Measurements from ENCODE around the gene FOXK2.
"Not testable (repeated sequence)": the region's sequence is repeated elsewhere in the genome, so short reads cannot be mapped to it uniquely, and the experiment has no call there.

Gene FOXK2

DNA sequence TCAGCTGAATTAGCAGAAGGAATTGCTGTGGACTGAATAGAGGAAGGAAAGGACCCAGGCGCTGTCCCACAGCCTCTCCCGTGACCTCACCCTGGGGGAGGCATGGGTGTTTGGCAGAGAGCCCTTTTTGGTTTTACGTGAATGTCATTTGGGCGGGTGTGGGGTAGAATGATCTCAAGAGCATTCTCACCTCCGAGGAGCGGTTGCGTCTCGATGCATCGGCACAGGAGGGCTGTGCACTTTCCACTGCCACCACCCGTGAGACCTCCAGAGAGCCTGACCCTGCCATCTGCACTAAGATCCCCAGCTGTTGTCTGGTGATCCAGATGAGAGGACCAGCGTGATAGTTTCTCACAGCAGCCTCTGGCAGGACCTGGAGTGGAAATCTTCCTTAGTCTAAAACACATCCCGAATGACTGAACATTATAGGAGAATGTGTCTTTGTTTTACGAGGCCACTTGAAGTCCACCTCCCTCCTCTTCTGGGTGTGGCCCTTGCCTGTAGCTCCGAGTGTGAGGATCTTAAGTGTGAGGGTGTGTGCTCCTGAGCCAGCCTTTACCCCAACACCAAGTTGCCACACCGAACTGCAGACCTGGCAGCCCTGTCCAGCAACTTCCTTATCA, 29.3 kb downstream of the FOXK2 start:
- peak overlapping the region in 1 of 2 donors; percentile 43 for H3K9ac ChIP-seq (ENCODE audit: low read depth in 1 of 2, low read length in 2 of 2)

GRCh38 chr17:82551779-82552457, 32.4 kb downstream of the FOXK2 start:
- no peak overlapping the region for H3K9ac ChIP-seq (ENCODE audit: low read depth in 1 of 2, low read length in 2 of 2)
- H3K4me1 ChIP-seq (ENCODE audit: control insufficient read depth in 1 of 2, insufficient read depth in 2 of 2, low read length in 2 of 2) = peaks cover 33 to 34% of the 10 kb centered on the region in 2 donors

More for the DNA sequence above, 29.3 kb downstream of the FOXK2 start:
- peak overlapping the region in 1 of 2 donors; percentile 11 for H3K4me3 ChIP-seq (ENCODE audit: low read depth in 1 of 2, low read length in 2 of 2)
- H3K27ac ChIP-seq (ENCODE audit: low read depth, low read length) = no peak overlapping the region
- no peaks in the 10 kb centered on the region for H3K36me3 ChIP-seq (ENCODE audit: control insufficient read depth in 1 of 2, insufficient read depth in 2 of 2, low read length in 2 of 2)
- no peaks in the 10 kb centered on the region for H3K27me3 ChIP-seq (ENCODE audit: control insufficient read depth in 1 of 2, insufficient read depth in 2 of 2, low read length in 2 of 2)
- H3K4me1 ChIP-seq (ENCODE audit: control insufficient read depth in 1 of 2, insufficient read depth in 2 of 2, low read length in 2 of 2) = peaks cover 28 to 31% of the 10 kb centered on the region in 2 donors
- H3K9me3 ChIP-seq (ENCODE audit: control insufficient read depth in 1 of 2, low read length in 2 of 2) = no peaks in the 10 kb centered on the region

GRCh38 chr17:82552580-82552979, 33.0 kb downstream of the FOXK2 start:
- Histone ChIP-seq H3K27me3 (ENCODE audit: control insufficient read depth in 1 of 2, insufficient read depth in 2 of 2, low read length in 2 of 2) (no peaks in the 10 kb centered on the region), H3K4me1 (ENCODE audit: control insufficient read depth in 1 of 2, insufficient read depth in 2 of 2, low read length in 2 of 2) (peaks cover 32 to 33% of the 10 kb centered on the region in 2 donors)

More at GRCh38 chr17:82551779-82552457, 32.4 kb downstream of the FOXK2 start:
- H3K36me3 ChIP-seq (ENCODE audit: control insufficient read depth in 1 of 2, insufficient read depth in 2 of 2, low read length in 2 of 2) = no peaks in the 10 kb centered on the region
- H3K27ac ChIP-seq (ENCODE audit: low read depth, low read length) = no peak overlapping the region
- no peak overlapping the region for H3K4me3 ChIP-seq (ENCODE audit: low read depth in 1 of 2, low read length in 2 of 2)
- no peaks in the 10 kb centered on the region for H3K9me3 ChIP-seq (ENCODE audit: control insufficient read depth in 1 of 2, low read length in 2 of 2)
- no peaks in the 10 kb centered on the region for H3K27me3 ChIP-seq (ENCODE audit: control insufficient read depth in 1 of 2, insufficient read depth in 2 of 2, low read length in 2 of 2)

DNA sequence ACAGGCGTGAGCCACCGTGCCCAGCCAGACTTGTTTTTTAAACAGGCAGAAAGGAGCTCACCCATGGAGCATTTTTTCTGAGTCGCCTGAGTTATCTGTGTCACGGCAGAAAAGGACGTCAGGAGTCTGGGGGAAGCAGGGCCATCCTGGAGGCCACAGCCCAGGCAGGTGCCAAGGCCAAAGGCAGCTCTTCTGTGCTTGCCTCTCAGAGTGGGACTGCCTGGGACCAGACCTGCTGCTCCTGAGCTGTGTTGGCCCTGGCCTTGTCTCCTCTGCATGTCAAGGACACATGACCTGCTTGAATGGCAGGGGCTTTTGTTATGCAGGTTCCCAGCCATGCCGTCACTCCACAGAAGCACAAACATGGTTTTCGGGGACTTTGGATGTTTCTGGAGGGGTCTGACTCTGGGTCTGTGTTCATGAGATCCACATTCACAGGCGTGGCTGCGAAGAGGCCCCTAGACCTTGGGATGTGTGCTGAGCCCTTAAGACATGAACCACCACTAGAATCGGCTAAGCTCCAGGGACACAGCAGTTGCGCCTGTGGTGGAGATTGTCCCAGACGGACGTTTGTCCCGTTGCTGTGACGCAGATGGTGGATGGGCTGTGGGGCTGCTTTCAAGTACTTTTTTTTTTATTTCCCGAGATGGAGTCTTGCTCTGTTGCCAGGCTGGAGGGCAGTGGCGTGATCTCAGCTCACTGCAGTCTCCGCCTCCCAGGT, 33.8 kb downstream of the FOXK2 start:
- Histone ChIP-seq H3K4me1 (ENCODE audit: control insufficient read depth in 1 of 2, insufficient read depth in 2 of 2, low read length in 2 of 2) (peaks cover 25 to 29% of the 10 kb centered on the region in 2 donors), H3K27ac (ENCODE audit: low read depth, low read length) (no peak overlapping the region), H3K9ac (ENCODE audit: low read depth in 1 of 2, low read length in 2 of 2) (no peak overlapping the region), H3K9me3 (ENCODE audit: control insufficient read depth in 1 of 2, low read length in 2 of 2) (no peaks in the 10 kb centered on the region), H3K36me3 (ENCODE audit: control insufficient read depth in 1 of 2, insufficient read depth in 2 of 2, low read length in 2 of 2) (no peaks in the 10 kb centered on the region), H3K4me3 (ENCODE audit: low read depth in 1 of 2, low read length in 2 of 2) (no peak overlapping the region), H3K27me3 (ENCODE audit: control insufficient read depth in 1 of 2, insufficient read depth in 2 of 2, low read length in 2 of 2) (no peaks in the 10 kb centered on the region)

More at GRCh38 chr17:82552580-82552979, 33.0 kb downstream of the FOXK2 start:
- Histone ChIP-seq H3K9ac (ENCODE audit: low read depth in 1 of 2, low read length in 2 of 2) (no peak overlapping the region), H3K36me3 (ENCODE audit: control insufficient read depth in 1 of 2, insufficient read depth in 2 of 2, low read length in 2 of 2) (no peaks in the 10 kb centered on the region), H3K9me3 (ENCODE audit: control insufficient read depth in 1 of 2, low read length in 2 of 2) (no peaks in the 10 kb centered on the region), H3K27ac (ENCODE audit: low read depth, low read length) (no peak overlapping the region), H3K4me3 (ENCODE audit: low read depth in 1 of 2, low read length in 2 of 2) (no peak overlapping the region)

DNA sequence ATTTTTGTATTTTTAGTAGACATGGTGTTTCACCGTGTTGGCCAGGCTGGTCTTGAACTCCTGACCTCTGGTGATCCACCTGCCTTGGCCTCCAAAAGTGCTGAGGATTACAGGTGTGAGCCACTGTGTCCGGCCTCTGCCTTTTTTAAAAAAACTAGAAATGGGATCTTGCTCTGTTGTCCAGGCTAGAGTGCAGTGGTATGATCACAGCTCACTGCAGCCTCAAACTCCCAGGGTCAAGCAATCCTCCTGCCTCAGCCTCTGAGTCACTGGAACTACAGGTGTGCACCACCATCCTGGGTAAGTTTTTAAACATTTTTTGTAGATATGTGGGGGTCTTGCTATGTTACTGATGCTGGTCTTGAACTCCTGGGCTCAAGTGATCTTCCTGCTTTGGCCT, 38.0 kb downstream of the FOXK2 start:
- H3K27ac ChIP-seq (ENCODE audit: low read depth, low read length); H3K9me3 ChIP-seq (ENCODE audit: control insufficient read depth in 1 of 2, low read length in 2 of 2); H3K4me3 ChIP-seq (ENCODE audit: low read depth in 1 of 2, low read length in 2 of 2); H3K36me3 ChIP-seq (ENCODE audit: control insufficient read depth in 1 of 2, insufficient read depth in 2 of 2, low read length in 2 of 2); H3K27me3 ChIP-seq (ENCODE audit: control insufficient read depth in 1 of 2, insufficient read depth in 2 of 2, low read length in 2 of 2); H3K9ac ChIP-seq (ENCODE audit: low read depth in 1 of 2, low read length in 2 of 2): not testable (repeated sequence)
- H3K4me1 ChIP-seq (ENCODE audit: control insufficient read depth in 1 of 2, insufficient read depth in 2 of 2, low read length in 2 of 2) = peaks cover 33 to 36% of the 10 kb centered on the region in 2 donors

GRCh38 chr17:82559566-82560251, 40.2 kb downstream of the FOXK2 start:
- Histone ChIP-seq H3K4me3 (ENCODE audit: low read depth in 1 of 2, low read length in 2 of 2) (peak overlapping the region in 1 of 2 donors; percentile 27), H3K27ac (ENCODE audit: low read depth, low read length) (no peak overlapping the region), H3K9ac (ENCODE audit: low read depth in 1 of 2, low read length in 2 of 2) (no peak overlapping the region), H3K4me1 (ENCODE audit: control insufficient read depth in 1 of 2, insufficient read depth in 2 of 2, low read length in 2 of 2) (peaks cover 27 to 31% of the 10 kb centered on the region in 2 donors), H3K9me3 (ENCODE audit: control insufficient read depth in 1 of 2, low read length in 2 of 2) (no peaks in the 10 kb centered on the region), H3K27me3 (ENCODE audit: control insufficient read depth in 1 of 2, insufficient read depth in 2 of 2, low read length in 2 of 2) (no peaks in the 10 kb centered on the region), H3K36me3 (ENCODE audit: control insufficient read depth in 1 of 2, insufficient read depth in 2 of 2, low read length in 2 of 2) (peaks cover 0 to 4% of the 10 kb centered on the region in 2 donors)

GRCh38 chr17:82560252-82560642, 40.7 kb downstream of the FOXK2 start:
- Histone ChIP-seq H3K9ac (ENCODE audit: low read depth in 1 of 2, low read length in 2 of 2) (no peak overlapping the region), H3K36me3 (ENCODE audit: control insufficient read depth in 1 of 2, insufficient read depth in 2 of 2, low read length in 2 of 2) (peaks cover 0 to 9% of the 10 kb centered on the region in 2 donors), H3K27me3 (ENCODE audit: control insufficient read depth in 1 of 2, insufficient read depth in 2 of 2, low read length in 2 of 2) (no peaks in the 10 kb centered on the region), H3K4me1 (ENCODE audit: control insufficient read depth in 1 of 2, insufficient read depth in 2 of 2, low read length in 2 of 2) (peaks cover 27 to 31% of the 10 kb centered on the region in 2 donors), H3K4me3 (ENCODE audit: low read depth in 1 of 2, low read length in 2 of 2) (no peak overlapping the region), H3K27ac (ENCODE audit: low read depth, low read length) (no peak overlapping the region), H3K9me3 (ENCODE audit: control insufficient read depth in 1 of 2, low read length in 2 of 2) (no peaks in the 10 kb centered on the region)

- no peak overlapping the region for H3K27ac ChIP-seq (ENCODE audit: low read depth, low read length)
- H3K4me1 ChIP-seq (ENCODE audit: control insufficient read depth in 1 of 2, insufficient read depth in 2 of 2, low read length in 2 of 2) = peaks cover 31% of the 10 kb centered on the region in 2 donors
- no peak overlapping the region for H3K4me3 ChIP-seq (ENCODE audit: low read depth in 1 of 2, low read length in 2 of 2)
- H3K36me3 ChIP-seq (ENCODE audit: control insufficient read depth in 1 of 2, insufficient read depth in 2 of 2, low read length in 2 of 2) = peaks cover 0 to 9% of the 10 kb centered on the region in 2 donors
- no peaks in the 10 kb centered on the region for H3K27me3 ChIP-seq (ENCODE audit: control insufficient read depth in 1 of 2, insufficient read depth in 2 of 2, low read length in 2 of 2)
- no peak overlapping the region for H3K9ac ChIP-seq (ENCODE audit: low read depth in 1 of 2, low read length in 2 of 2)
- no peaks in the 10 kb centered on the region for H3K9me3 ChIP-seq (ENCODE audit: control insufficient read depth in 1 of 2, low read length in 2 of 2)
Observed at GRCh38 chr17:82560802-82561428, 41.4 kb downstream of the FOXK2 start.

DNA sequence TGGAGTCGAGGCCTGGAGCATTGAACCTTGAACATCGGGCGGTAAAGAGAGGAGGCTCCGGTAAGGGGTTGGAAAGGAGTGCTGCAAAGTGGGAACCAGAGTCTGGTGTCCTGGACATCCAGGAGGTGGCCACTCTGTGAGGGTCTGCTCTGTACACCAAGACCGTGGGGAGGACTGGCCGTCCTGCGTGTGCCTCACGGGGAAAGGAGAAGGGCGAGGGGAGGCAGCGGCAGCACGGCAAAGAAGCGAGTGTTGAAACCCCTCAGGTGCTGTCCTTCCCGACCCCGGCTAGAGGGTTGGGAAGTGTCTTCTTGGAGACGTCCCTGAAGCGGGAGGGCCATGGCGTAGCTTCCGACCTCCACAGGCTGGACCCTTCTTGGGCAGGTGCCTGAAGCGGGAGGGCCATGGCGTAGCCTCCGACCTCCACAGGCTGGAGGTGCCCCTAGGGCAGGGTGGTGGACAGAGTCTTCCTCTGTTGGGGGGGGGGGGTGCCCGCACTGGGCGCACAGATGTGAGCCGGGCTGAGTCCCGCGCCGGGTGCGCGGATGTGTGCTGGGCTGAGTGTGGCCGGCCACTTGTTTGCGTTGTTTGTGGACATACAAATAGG, 42.0 kb downstream of the FOXK2 start:
- Histone ChIP-seq H3K9me3 (ENCODE audit: control insufficient read depth in 1 of 2, low read length in 2 of 2) (no peaks in the 10 kb centered on the region), H3K27me3 (ENCODE audit: control insufficient read depth in 1 of 2, insufficient read depth in 2 of 2, low read length in 2 of 2) (no peaks in the 10 kb centered on the region), H3K36me3 (ENCODE audit: control insufficient read depth in 1 of 2, insufficient read depth in 2 of 2, low read length in 2 of 2) (peaks cover 3 to 9% of the 10 kb centered on the region in 2 donors), H3K4me1 (ENCODE audit: control insufficient read depth in 1 of 2, insufficient read depth in 2 of 2, low read length in 2 of 2) (peaks cover 36% of the 10 kb centered on the region in 2 donors), H3K4me3 (ENCODE audit: low read depth in 1 of 2, low read length in 2 of 2) (no peak overlapping the region), H3K27ac (ENCODE audit: low read depth, low read length) (no peak overlapping the region), H3K9ac (ENCODE audit: low read depth in 1 of 2, low read length in 2 of 2) (no peak overlapping the region)

Data from duodenal mucosa (tissue), 2 donors.